Epithelial cell of proximal tubule (primary cell): ENCODE data around the gene RNU2-1. TPM values are rescaled to one million over a fixed set of nuclear protein-coding genes. Genes with fewer than 3 reads are reported as not detected.
"Not testable (repeated sequence)": the region's sequence is repeated elsewhere in the genome, so short reads cannot be mapped to it uniquely, and the experiment has no call there.

Source experiments
- DNase-seq: peaks from one replicate; pipeline ENCODE4 v3.0.0-alpha.2; 2011; ENCODE audit warnings: low read depth
- H3K4me3 ChIP-seq: 2 replicates; pipeline ENCODE4 v1.5.1; 2011; ENCODE audit warnings: low read depth, mild to moderate bottlenecking, low read length
- total RNA-seq: library from RNA; depleted of rRNA; stranded (reverse); fragments of >200 nt; gene quantifications from 2 replicates; pipeline ENCODE4 v1.2.3, GENCODE V29; 2015
- TF ChIP-seq, protein P1 (sequence below): conservative IDR thresholded peaks from 2 replicates; pipeline ENCODE4 v1.5.1; 2012; ENCODE audit warnings: low read depth, mild to moderate bottlenecking, low read length

The RNU2-1 gene
- total RNA-seq, 1 donor from 2014 or later = not detected

DNA sequence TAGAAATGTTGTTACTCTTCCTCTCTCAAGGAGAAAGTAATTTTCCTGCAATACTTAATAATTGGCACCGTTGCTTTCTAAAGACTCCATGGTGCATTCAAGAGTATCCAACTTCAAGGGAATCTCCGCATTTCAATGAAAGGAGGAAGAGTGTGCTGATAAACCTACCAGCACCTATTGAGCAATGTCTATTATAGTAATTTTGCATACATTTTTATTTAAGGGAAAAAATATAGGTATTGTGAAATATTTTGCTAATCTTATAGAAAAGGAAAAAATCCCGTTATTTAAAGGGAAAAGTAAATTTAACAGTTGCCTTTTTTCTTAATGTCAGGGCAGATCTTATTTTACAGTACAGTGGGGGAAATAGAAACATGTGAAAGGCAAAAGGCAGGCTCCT lies 23.2 kb downstream of the RNU2-1 start:
- H3K4me3 ChIP-seq = peak overlapping the region; percentile 74
- DNase-seq = no peak
- TF ChIP-seq, protein P1, sequence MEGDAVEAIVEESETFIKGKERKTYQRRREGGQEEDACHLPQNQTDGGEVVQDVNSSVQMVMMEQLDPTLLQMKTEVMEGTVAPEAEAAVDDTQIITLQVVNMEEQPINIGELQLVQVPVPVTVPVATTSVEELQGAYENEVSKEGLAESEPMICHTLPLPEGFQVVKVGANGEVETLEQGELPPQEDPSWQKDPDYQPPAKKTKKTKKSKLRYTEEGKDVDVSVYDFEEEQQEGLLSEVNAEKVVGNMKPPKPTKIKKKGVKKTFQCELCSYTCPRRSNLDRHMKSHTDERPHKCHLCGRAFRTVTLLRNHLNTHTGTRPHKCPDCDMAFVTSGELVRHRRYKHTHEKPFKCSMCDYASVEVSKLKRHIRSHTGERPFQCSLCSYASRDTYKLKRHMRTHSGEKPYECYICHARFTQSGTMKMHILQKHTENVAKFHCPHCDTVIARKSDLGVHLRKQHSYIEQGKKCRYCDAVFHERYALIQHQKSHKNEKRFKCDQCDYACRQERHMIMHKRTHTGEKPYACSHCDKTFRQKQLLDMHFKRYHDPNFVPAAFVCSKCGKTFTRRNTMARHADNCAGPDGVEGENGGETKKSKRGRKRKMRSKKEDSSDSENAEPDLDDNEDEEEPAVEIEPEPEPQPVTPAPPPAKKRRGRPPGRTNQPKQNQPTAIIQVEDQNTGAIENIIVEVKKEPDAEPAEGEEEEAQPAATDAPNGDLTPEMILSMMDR = no peak

DNA sequence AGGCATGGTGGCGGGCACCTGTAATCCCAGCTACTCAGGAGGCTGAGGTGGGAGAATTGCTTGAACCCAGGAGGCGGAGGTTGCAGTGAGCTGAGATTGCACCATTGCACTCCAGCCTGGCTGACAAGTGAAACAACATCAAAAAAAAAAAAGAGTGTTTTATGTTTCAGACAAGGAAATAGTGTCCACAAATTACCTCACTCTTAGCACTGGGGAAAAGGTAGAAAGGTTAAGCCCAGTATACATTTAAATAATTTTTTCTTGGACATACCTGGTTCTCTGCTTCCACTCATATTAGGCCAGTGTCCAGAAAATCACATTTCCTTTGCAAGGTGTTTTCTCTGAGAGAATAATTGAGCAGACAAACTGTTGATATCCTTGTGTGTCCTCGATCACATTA lies 30.8 kb downstream of the RNU2-1 start:
- not testable (repeated sequence) for H3K4me3 ChIP-seq, DNase-seq

DNA sequence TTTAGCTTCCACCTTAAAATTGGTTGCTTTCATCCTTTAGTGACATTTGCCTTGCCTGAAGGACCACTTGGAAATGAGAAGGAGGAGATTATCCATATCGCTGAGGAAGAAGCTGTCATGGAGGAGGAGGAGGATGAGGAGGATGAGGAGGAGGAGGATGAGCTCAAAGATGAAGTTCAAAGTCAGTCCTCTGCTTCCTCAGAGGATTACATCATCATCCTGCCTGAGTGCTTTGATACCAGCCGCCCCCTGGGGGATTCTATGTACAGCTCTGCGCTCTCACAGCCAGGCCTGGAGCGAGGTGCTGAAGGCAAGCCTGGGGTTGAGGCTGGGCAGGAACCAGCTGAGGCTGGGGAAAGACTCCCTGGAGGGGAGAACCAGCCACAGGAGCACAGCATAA lies 33.6 kb downstream of the RNU2-1 start:
- TF ChIP-seq, protein P1 = no peak
- DNase-seq = no peak
- no peak overlapping the region for H3K4me3 ChIP-seq

DNA sequence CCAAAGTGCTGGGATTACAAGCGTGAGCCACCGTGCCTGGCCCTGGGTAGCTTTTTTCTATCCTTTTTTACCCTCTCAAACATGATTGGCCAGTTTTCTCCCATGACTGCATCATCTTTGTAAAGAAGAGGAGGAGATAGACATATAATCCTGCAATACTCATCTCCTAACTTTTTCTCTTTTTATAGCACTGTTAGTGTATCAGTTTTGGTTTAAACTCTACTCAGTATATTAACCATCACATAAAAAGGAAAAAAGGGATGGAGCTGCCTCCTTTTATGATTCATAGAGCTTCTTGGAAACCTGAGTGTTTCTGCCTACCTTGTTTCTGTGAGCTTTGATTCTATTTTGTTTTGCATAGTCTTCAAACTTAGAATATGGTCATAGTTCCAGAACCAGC lies 34.1 kb downstream of the RNU2-1 start:
- DNase-seq = no peak
- no peak overlapping the region for H3K4me3 ChIP-seq
- TF ChIP-seq, protein P1 = no peak

DNA sequence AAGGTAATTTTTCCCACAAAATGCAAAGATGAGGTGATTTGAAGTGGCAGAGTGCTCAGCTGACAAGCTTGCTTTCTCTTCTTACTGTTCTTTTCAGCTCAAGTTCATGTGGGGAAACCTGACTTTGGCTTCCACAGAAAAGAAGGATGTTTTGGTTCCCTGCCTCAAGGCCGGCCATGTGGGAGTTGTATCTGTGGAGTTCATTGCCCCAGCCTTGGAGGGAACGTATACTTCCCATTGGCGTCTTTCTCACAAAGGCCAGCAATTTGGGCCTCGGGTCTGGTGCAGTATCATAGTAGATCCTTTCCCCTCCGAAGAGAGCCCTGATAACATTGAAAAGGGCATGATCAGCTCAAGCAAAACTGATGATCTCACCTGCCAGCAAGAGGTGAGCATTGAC lies 40.5 kb downstream of the RNU2-1 start:
- TF ChIP-seq, protein P1 = no peak

DNA sequence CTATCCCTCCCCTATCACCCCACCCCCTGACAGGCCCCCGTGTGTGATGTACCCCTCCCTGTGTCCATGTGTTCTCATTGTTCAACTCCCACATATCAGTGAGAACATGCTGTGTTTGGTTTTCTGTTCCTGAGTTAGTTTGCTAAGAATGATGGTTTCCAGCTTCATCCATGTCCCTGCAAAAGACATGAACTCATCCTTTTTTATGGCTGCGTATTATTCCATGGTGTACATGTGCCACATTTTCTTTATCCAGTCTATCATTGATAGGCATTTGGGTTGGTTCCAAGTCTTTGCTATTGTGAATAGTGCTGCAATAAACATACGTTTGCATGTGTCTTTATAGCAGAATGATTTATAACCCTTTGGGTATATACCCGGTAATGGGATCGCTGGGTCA lies 47.1 kb downstream of the RNU2-1 start:
- not testable (repeated sequence) for DNase-seq

More for the DNA sequence above, 40.5 kb downstream of the RNU2-1 start:
- DNase-seq = no peak
- no peak overlapping the region for H3K4me3 ChIP-seq

DNA sequence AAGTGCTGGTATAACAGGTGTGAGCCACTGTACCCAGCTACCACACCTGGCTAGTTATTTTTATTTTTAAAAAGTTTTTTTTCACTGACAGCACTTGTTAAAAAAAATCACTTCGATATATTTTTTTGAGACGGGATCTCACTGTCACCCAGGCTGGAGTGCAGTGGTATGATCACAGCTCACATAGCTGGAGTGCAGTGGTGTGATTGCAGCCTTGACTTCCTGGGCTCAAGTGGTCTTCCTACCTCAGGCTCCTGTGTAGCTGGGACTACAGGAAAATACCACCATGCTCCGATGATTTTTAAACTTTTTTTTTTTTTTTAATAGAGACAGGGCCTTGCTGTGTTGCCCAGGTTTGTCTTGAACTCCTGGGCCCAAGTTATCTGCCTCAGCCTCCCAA lies 49.9 kb downstream of the RNU2-1 start:
- no peak for DNase-seq
- TF ChIP-seq, protein P1 = no peak
- no peak overlapping the region for H3K4me3 ChIP-seq

More for the DNA sequence above, 47.1 kb downstream of the RNU2-1 start:
- H3K4me3 ChIP-seq = not testable (repeated sequence)

Other genes with a start within 250 kb of the RNU2-1 start
- 1,399 and 1,932 TPM in 2 replicates for gene RPL27, start 235.6 kb downstream of the RNU2-1 start, total RNA-seq
- gene IFI35, start 227.2 kb downstream of the RNU2-1 start, total RNA-seq = 17.6 and 21.2 TPM in 2 replicates
- 205 and 243 TPM in 2 replicates for gene VAT1, start 211.6 kb downstream of the RNU2-1 start, total RNA-seq
- 0.36 and 0.40 TPM in 2 replicates for gene RND2, start 208.7 kb downstream of the RNU2-1 start, total RNA-seq
- gene BRCA1, start 108.6 kb downstream of the RNU2-1 start, total RNA-seq = 29.5 and 42.0 TPM in 2 replicates
- gene NBR1, start 62.8 kb downstream of the RNU2-1 start, total RNA-seq = 32.1 and 33.6 TPM in 2 replicates
- 3.2 and 3.3 TPM in 2 replicates for gene TMEM106A, start 22.1 kb downstream of the RNU2-1 start, total RNA-seq
- gene CCDC200, start 5.4 kb downstream of the RNU2-1 start, total RNA-seq = not detected in 2 replicates
- 4.6 and 5.8 TPM in 2 replicates for gene ARL4D, start 165.0 kb upstream of the RNU2-1 start, total RNA-seq
- gene DHX8, start 250.0 kb upstream of the RNU2-1 start, total RNA-seq = 25.8 and 26.6 TPM in 2 replicates